Stomach smooth muscle (tissue), 2 donors: ENCODE measurements around the gene TBRG4.

ENCODE experiments used
- H3K27ac ChIP-seq: one replicate; pipeline ENCODE4 v1.7.0; 2013; ENCODE audit warnings: mild to moderate bottlenecking, low read length, inconsistent platforms
- H3K27me3 ChIP-seq, 2 donors: one replicate each; pipeline ENCODE4 v1.7.0; 2013; ENCODE audit warnings: low read length in 2 of 2; ENCODE audit not compliant: insufficient read depth in 2 of 2, control insufficient read depth in 1 of 2
- H3K36me3 ChIP-seq, 2 donors: one replicate each; pipeline ENCODE4 v1.7.0; 2013; ENCODE audit warnings: low read length in 2 of 2; ENCODE audit not compliant: control insufficient read depth in 2 of 2, insufficient read depth in 2 of 2
- H3K4me1 ChIP-seq: one replicate; pipeline ENCODE4 v1.7.0; 2013; ENCODE audit warnings: low read length; ENCODE audit not compliant: control insufficient read depth, insufficient read depth
- H3K4me3 ChIP-seq, 2 donors: one replicate each; pipeline ENCODE4 v1.7.0; 2013; ENCODE audit warnings: low read length in 2 of 2
- H3K9ac ChIP-seq, 2 donors: one replicate each; pipeline ENCODE4 v1.7.0; 2013; ENCODE audit warnings: low read length in 2 of 2, mild to moderate bottlenecking in 1 of 2
- H3K9me3 ChIP-seq, 2 donors: one replicate each; pipeline ENCODE4 v1.7.0; 2013; ENCODE audit warnings: low read length in 2 of 2; ENCODE audit not compliant: control insufficient read depth in 2 of 2
- donor health status: healthy.
- donor health status: Pancreatic carcinoma.

TBRG4 gene

GRCh38 chr7:45050198-45050597 lies 61.3 kb downstream of the TBRG4 start:
- Histone ChIP-seq H3K9me3 (no peaks in the 10 kb centered on the region), H3K36me3 (peaks cover 3 to 8% of the 10 kb centered on the region in 2 donors), H3K4me1 (no peaks in the 10 kb centered on the region), H3K9ac (no peak overlapping the region), H3K27me3 (no peaks in the 10 kb centered on the region), H3K27ac (no peak overlapping the region), H3K4me3 (no peak overlapping the region)
